Astrocyte (in vitro differentiated cells and primary cell): ENCODE data around the gene TENT4B. TPM values are rescaled to one million over a fixed set of nuclear protein-coding genes. Genes with fewer than 3 reads are reported as not detected.

Experiments used
- DNase-seq: peaks from one replicate; pipeline ENCODE4 v3.0.0-alpha.2; 2010; ENCODE audit warnings: low read depth
- FAIRE-seq: peaks from 2 replicates; lab custom pipeline; 2011; peaks lifted over from hg19 to GRCh38; lab: Jason Lieb, UNC
- H2AFZ ChIP-seq: 2 replicates; pipeline ENCODE4 v1.6.0; 2012; ENCODE audit warnings: low read depth, low read length, inconsistent platforms
- H3K27ac ChIP-seq: 2 replicates; pipeline ENCODE4 v1.5.1; 2011; ENCODE audit warnings: low read depth, low read length, inconsistent platforms
- H3K27me3 ChIP-seq: 2 replicates; pipeline ENCODE4 v1.6.0; 2011; ENCODE audit warnings: low read length, inconsistent platforms; ENCODE audit not compliant: insufficient read depth
- H3K36me3 ChIP-seq: 2 replicates; pipeline ENCODE4 v1.5.1; 2011; ENCODE audit warnings: low read length, inconsistent platforms; ENCODE audit not compliant: insufficient read depth
- H3K4me1 ChIP-seq: 2 replicates; pipeline ENCODE4 v1.5.1; 2011; ENCODE audit warnings: low read length, inconsistent platforms; ENCODE audit not compliant: insufficient read depth
- H3K4me2 ChIP-seq: 2 replicates; pipeline ENCODE4 v1.6.0; 2012; ENCODE audit warnings: low read length, inconsistent platforms
- H3K4me3 ChIP-seq: 2 replicates; pipeline ENCODE4 v1.5.1; 2011; ENCODE audit warnings: low read depth, mild to moderate bottlenecking, low read length, inconsistent platforms; ENCODE audit not compliant: insufficient read depth
- H3K79me2 ChIP-seq: 2 replicates; pipeline ENCODE4 v1.6.0; 2012; ENCODE audit warnings: mild to moderate bottlenecking, low read length, inconsistent platforms; ENCODE audit not compliant: insufficient read depth
- H3K9ac ChIP-seq: 2 replicates; pipeline ENCODE4 v1.6.0; 2012; ENCODE audit warnings: mild to moderate bottlenecking, low read length, inconsistent platforms
- H3K9me3 ChIP-seq: 2 replicates; pipeline ENCODE4 v1.5.1; 2012; ENCODE audit warnings: low read depth, mild to moderate bottlenecking, low read length, inconsistent platforms; ENCODE audit not compliant: insufficient read depth
- H4K20me1 ChIP-seq: 2 replicates; pipeline ENCODE4 v1.6.0; 2012; ENCODE audit warnings: low read length, inconsistent platforms; ENCODE audit not compliant: insufficient read depth
- H3K27ac Mint-ChIP-seq: one replicate; pipeline ENCODE4 v1.8.0; 2021; ENCODE audit warnings: mild to moderate bottlenecking, mixed read lengths; ENCODE audit not compliant: unreplicated experiment
- H3K27me3 Mint-ChIP-seq: one replicate; pipeline ENCODE4 v1.8.0; 2021; ENCODE audit warnings: low read depth, mixed read lengths; ENCODE audit not compliant: unreplicated experiment
- H3K36me3 Mint-ChIP-seq: one replicate; pipeline ENCODE4 v1.8.0; 2021; ENCODE audit warnings: low read depth, mixed read lengths; ENCODE audit not compliant: unreplicated experiment
- H3K4me1 Mint-ChIP-seq: one replicate; pipeline ENCODE4 v1.8.0; 2021; ENCODE audit warnings: low read depth, mixed read lengths; ENCODE audit not compliant: unreplicated experiment
- H3K4me3 Mint-ChIP-seq: one replicate; pipeline ENCODE4 v1.8.0; 2021; ENCODE audit warnings: mild to moderate bottlenecking, moderate library complexity, mixed read lengths; ENCODE audit not compliant: unreplicated experiment
- H3K9me3 Mint-ChIP-seq: one replicate; pipeline ENCODE4 v1.8.0; 2021; ENCODE audit warnings: mild to moderate bottlenecking, mixed read lengths; ENCODE audit not compliant: unreplicated experiment
- CTCF ChIP-seq: IDR thresholded peaks from 2 replicates; pipeline ENCODE4 v1.5.1; 2011; ENCODE audit warnings: low read depth, mild to moderate bottlenecking, inconsistent platforms, low read length, moderate library complexity; ENCODE audit not compliant: insufficient read depth
- EZH2 ChIP-seq: IDR thresholded peaks from 2 replicates; pipeline ENCODE4 v1.6.1; 2012; ENCODE audit warnings: mild to moderate bottlenecking, low read length, inconsistent platforms; ENCODE audit not compliant: insufficient read depth
- total RNA-seq: library from RNA; stranded (reverse); gene quantifications from 2 replicates; pipeline ENCODE4 v1.2.1, GENCODE V29; 2021

TENT4B gene
- total RNA-seq, 1 donor from 2014 or later: 17.0 TPM

GRCh38 chr16:50270510-50271147, 117.5 kb downstream of the TENT4B start:
- peaks cover 27% of the 10 kb centered on the region for H3K79me2 ChIP-seq
- peaks cover 7% of the 10 kb centered on the region for H3K4me1 Mint-ChIP-seq

GRCh38 chr16:50271148-50272041, 118.3 kb downstream of the TENT4B start:
- Histone ChIP-seq H3K79me2 (peaks cover 27% of the 10 kb centered on the region), H3K9me3 (no peaks in the 10 kb centered on the region), H3K4me1 (peaks cover 8% of the 10 kb centered on the region), H3K9ac (no peak overlapping the region), H3K4me2 (no peak overlapping the region), H2AFZ (no peak overlapping the region), H4K20me1 (peaks cover 36% of the 10 kb centered on the region), H3K4me3 (no peak overlapping the region), H3K27me3 (no peaks in the 10 kb centered on the region), H3K27ac (no peak overlapping the region), H3K36me3 (no peaks in the 10 kb centered on the region)
- H3K4me3 Mint-ChIP-seq: no peak overlapping the region
- H3K9me3 Mint-ChIP-seq: no peaks in the 10 kb centered on the region
- peaks cover 7% of the 10 kb centered on the region for H3K4me1 Mint-ChIP-seq
- TF ChIP-seq CTCF (no peak), EZH2 (no peak)
- no peaks in the 10 kb centered on the region for H3K27me3 Mint-ChIP-seq
- no peaks in the 10 kb centered on the region for H3K36me3 Mint-ChIP-seq
- DNase-seq: no peak
- H3K27ac Mint-ChIP-seq: no peak overlapping the region
- FAIRE-seq: no peak

More at GRCh38 chr16:50270510-50271147, 117.5 kb downstream of the TENT4B start:
- no peak overlapping the region for H3K4me2 ChIP-seq
- peaks cover 32% of the 10 kb centered on the region for H4K20me1 ChIP-seq
- FAIRE-seq (no peak), DNase-seq (no peak)
- no peak overlapping the region for H3K4me3 Mint-ChIP-seq
- H3K4me3 ChIP-seq: no peak overlapping the region
- H3K9me3 ChIP-seq: no peaks in the 10 kb centered on the region
- H2AFZ ChIP-seq: no peak overlapping the region
- H3K36me3 ChIP-seq: no peaks in the 10 kb centered on the region
- H3K27ac ChIP-seq: no peak overlapping the region
- peaks cover 15% of the 10 kb centered on the region for H3K4me1 ChIP-seq
- no peaks in the 10 kb centered on the region for H3K27me3 ChIP-seq
- H3K27me3 Mint-ChIP-seq: no peaks in the 10 kb centered on the region
- H3K9me3 Mint-ChIP-seq: no peaks in the 10 kb centered on the region
- TF ChIP-seq EZH2: no peak
- TF ChIP-seq CTCF: no peak
- no peak overlapping the region for H3K9ac ChIP-seq
- H3K27ac Mint-ChIP-seq: no peak overlapping the region
- H3K36me3 Mint-ChIP-seq: no peaks in the 10 kb centered on the region
